Ishikawa (cell line): ENCODE measurements around the gene PLA2G4A.

Experiments
- CEBPB ChIP-seq: IDR thresholded peaks from 2 replicates; pipeline ENCODE4 v1.6.1; 2012
- CREB1 ChIP-seq: IDR thresholded peaks from 2 replicates; pipeline ENCODE4 v1.6.1; 2012; ENCODE audit warnings: low read depth
- EGR1 ChIP-seq: IDR thresholded peaks from 2 replicates; pipeline ENCODE4 v1.6.1; 2012
- EP300 ChIP-seq: IDR thresholded peaks from 2 replicates; pipeline ENCODE4 v1.6.1; 2012; ENCODE audit warnings: borderline replicate concordance
- FOXM1 ChIP-seq: IDR thresholded peaks from 2 replicates; pipeline ENCODE4 v1.6.1; 2012; ENCODE audit warnings: low read depth, borderline replicate concordance
- NFIC ChIP-seq: IDR thresholded peaks from 2 replicates; pipeline ENCODE4 v1.6.1; 2012
- RAD21 ChIP-seq: IDR thresholded peaks from 2 replicates; pipeline ENCODE4 v1.6.1; 2012; ENCODE audit warnings: low read depth
- TAF1 ChIP-seq: IDR thresholded peaks from 2 replicates; pipeline ENCODE4 v1.6.1; 2012; ENCODE audit warnings: low read depth, mild to moderate bottlenecking
- TCF12 ChIP-seq: IDR thresholded peaks from 2 replicates; pipeline ENCODE4 v1.6.1; 2012; ENCODE audit warnings: low read depth
- TEAD4 ChIP-seq: IDR thresholded peaks from 2 replicates; pipeline ENCODE4 v1.6.1; 2012
- YY1 ChIP-seq: IDR thresholded peaks from 2 replicates; pipeline ENCODE4 v1.6.1; 2012; ENCODE audit warnings: low read depth
- ZBTB7A ChIP-seq: IDR thresholded peaks from 2 replicates; pipeline ENCODE4 v1.6.1; 2012; ENCODE audit warnings: low read depth
- TF ChIP-seq, protein P1 (sequence below): IDR thresholded peaks from 2 replicates; pipeline ENCODE4 v1.6.1; 2012
- TF ChIP-seq, protein P2 (sequence below): IDR thresholded peaks from 2 replicates; pipeline ENCODE4 v1.6.1; 2012; ENCODE audit warnings: low read depth, mild to moderate bottlenecking
- TF ChIP-seq, protein P3 (sequence below): IDR thresholded peaks from 2 replicates; pipeline ENCODE4 v1.6.1; 2012

Gene PLA2G4A

DNA sequence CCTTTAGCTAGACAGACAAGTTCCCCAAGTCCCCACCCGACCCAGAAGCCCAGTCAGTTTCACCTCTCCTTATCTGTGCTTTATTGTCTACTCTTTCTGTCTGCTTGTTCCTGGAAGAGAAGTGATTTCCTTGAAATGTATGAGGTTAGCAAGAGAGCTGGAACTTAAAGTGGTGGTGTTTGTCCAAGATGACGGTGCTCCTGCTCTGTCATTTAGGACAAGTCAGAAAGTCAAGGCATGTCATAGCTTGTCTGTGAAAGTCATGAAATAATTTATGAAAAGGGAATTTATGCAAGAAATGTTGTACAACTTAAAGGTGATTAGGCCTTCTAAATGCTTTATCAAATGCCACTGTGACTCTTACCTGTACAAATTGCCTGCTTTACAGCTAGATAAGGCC lies 178.1 kb downstream of the PLA2G4A start:
- TF ChIP-seq CREB1 (no peak), RAD21 (no peak), EGR1 (no peak), FOXM1 (no peak), YY1 (no peak), CEBPB (no peak), EP300 (no peak)
- TF ChIP-seq, protein P1, sequence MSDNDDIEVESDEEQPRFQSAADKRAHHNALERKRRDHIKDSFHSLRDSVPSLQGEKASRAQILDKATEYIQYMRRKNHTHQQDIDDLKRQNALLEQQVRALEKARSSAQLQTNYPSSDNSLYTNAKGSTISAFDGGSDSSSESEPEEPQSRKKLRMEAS, result no peak

DNA sequence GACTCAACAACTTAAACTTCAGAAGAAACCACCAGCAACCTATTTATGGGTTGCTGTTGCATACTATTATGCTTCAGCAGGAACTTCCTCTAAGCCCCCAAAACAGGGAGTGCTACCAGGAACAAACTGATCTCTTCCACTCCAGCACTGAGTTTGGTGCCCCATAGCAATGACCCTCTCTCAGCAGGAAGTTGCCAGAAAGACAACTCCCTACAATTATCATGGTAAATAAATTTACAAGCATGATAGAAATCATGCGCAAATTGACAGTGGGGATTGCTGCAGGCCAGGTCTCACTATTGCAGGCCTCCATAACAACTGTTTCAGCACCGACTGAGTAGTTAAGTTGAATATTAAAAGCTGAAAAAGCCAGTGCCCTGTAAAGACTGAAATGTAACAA lies 180.6 kb downstream of the PLA2G4A start:
- no peak for TF ChIP-seq ZBTB7A
- TF ChIP-seq CREB1, result no peak

- TF ChIP-seq TCF12, result no peak
- TF ChIP-seq, protein P1, result no peak
- TF ChIP-seq RAD21, result no peak
- TF ChIP-seq CREB1, result no peak
- TF ChIP-seq EGR1, result no peak
- TF ChIP-seq, protein P2, sequence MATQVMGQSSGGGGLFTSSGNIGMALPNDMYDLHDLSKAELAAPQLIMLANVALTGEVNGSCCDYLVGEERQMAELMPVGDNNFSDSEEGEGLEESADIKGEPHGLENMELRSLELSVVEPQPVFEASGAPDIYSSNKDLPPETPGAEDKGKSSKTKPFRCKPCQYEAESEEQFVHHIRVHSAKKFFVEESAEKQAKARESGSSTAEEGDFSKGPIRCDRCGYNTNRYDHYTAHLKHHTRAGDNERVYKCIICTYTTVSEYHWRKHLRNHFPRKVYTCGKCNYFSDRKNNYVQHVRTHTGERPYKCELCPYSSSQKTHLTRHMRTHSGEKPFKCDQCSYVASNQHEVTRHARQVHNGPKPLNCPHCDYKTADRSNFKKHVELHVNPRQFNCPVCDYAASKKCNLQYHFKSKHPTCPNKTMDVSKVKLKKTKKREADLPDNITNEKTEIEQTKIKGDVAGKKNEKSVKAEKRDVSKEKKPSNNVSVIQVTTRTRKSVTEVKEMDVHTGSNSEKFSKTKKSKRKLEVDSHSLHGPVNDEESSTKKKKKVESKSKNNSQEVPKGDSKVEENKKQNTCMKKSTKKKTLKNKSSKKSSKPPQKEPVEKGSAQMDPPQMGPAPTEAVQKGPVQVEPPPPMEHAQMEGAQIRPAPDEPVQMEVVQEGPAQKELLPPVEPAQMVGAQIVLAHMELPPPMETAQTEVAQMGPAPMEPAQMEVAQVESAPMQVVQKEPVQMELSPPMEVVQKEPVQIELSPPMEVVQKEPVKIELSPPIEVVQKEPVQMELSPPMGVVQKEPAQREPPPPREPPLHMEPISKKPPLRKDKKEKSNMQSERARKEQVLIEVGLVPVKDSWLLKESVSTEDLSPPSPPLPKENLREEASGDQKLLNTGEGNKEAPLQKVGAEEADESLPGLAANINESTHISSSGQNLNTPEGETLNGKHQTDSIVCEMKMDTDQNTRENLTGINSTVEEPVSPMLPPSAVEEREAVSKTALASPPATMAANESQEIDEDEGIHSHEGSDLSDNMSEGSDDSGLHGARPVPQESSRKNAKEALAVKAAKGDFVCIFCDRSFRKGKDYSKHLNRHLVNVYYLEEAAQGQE, result no peak
- TF ChIP-seq EP300, result no peak
- TF ChIP-seq TAF1, result no peak
- TF ChIP-seq CEBPB, result no peak
- TF ChIP-seq, protein P3, sequence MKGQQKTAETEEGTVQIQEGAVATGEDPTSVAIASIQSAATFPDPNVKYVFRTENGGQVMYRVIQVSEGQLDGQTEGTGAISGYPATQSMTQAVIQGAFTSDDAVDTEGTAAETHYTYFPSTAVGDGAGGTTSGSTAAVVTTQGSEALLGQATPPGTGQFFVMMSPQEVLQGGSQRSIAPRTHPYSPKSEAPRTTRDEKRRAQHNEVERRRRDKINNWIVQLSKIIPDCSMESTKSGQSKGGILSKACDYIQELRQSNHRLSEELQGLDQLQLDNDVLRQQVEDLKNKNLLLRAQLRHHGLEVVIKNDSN, result no peak
Measured at GRCh38 chr1:187010571-187011309, 182.0 kb downstream of the PLA2G4A start.

- TF ChIP-seq NFIC, result no peak
- TF ChIP-seq FOXM1, result no peak
- TF ChIP-seq, protein P3, result no peak
- TF ChIP-seq, protein P2, result no peak
- TF ChIP-seq TCF12, result no peak
- no peak for TF ChIP-seq TAF1
- no peak for TF ChIP-seq CEBPB
Measured at GRCh38 chr1:187013582-187014200, 184.9 kb downstream of the PLA2G4A start.

DNA sequence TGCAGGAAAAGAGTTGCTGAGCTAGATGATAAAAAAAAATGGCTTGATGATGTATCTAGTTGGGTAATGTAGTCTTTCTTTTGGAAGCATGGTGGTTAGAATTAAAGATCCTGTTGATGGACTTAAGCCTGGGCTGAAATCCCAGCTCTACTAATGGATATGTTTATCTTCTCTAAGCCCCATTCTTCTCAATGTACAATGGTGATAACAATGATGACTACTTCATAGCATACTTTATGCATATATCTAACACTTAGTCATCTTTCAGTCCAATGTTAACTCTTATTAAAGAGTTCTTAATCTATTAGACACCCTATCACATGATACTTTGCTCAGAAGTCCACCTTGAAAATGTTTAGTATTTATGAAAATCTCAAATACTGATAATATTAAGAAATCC lies 189.5 kb downstream of the PLA2G4A start:
- no peak for TF ChIP-seq TCF12
- TF ChIP-seq, protein P3, result no peak
- TF ChIP-seq TAF1, result no peak
- no peak for TF ChIP-seq CEBPB
- no peak for TF ChIP-seq FOXM1
- TF ChIP-seq TEAD4, result no peak

DNA sequence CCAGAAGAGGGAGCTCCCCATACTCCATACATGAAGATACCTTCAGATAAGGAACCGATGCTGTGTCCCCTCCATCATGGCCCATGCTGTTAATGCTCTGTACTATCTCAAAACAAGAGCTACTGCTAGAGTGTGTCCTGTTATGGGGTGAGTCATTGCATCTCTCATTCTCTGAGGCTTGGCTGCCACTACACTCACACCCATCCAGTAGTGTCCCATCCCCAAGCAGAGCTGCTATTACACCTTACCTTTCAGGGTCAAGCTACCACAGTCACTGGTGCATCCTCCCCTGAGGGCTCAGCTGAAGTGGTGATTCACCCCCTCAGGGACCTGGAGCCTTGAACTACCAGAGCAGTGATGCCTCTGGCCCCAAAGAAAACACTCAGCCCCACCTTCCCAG lies 198.5 kb downstream of the PLA2G4A start:
- TF ChIP-seq EGR1 (no peak), FOXM1 (no peak)
